Measurements from ENCODE around the gene GPR3.
"Not testable (repeated sequence)": the region's sequence is repeated elsewhere in the genome, so short reads cannot be mapped to it uniquely, and the experiment has no call there.

The GPR3 gene

GRCh38 chr1:27400082-27400962 lies 7.9 kb downstream of the GPR3 start:
- DNase-seq = no peak

GRCh38 chr1:27400963-27401341 lies 8.5 kb downstream of the GPR3 start:
- DNase-seq = no peak

- DNase-seq = no peak
Measured at GRCh38 chr1:27402349-27402754, 9.9 kb downstream of the GPR3 start.

- peak; percentile 48 for DNase-seq
Measured at GRCh38 chr1:27403065-27403726, 10.8 kb downstream of the GPR3 start.

GRCh38 chr1:27403931-27404330 lies 11.5 kb downstream of the GPR3 start:
- no peak for DNase-seq

GRCh38 chr1:27405074-27405473 lies 12.7 kb downstream of the GPR3 start:
- no peak for DNase-seq

GRCh38 chr1:27405598-27406361 lies 13.4 kb downstream of the GPR3 start:
- DNase-seq = not testable (repeated sequence)

GRCh38 chr1:27406362-27406680 lies 13.9 kb downstream of the GPR3 start:
- no peak for DNase-seq

GRCh38 chr1:27406791-27407190 lies 14.4 kb downstream of the GPR3 start:
- DNase-seq = not testable (repeated sequence)

- DNase-seq = no peak
Measured at GRCh38 chr1:27408151-27408550, 15.7 kb downstream of the GPR3 start.

GRCh38 chr1:27409669-27410068 lies 17.2 kb downstream of the GPR3 start:
- no peak for DNase-seq

- DNase-seq = no peak
Measured at GRCh38 chr1:27410709-27411108, 18.3 kb downstream of the GPR3 start.

GRCh38 chr1:27412502-27412901 lies 20.1 kb downstream of the GPR3 start:
- no peak for DNase-seq

GRCh38 chr1:27413004-27413403 lies 20.6 kb downstream of the GPR3 start:
- DNase-seq = no peak

- no peak for DNase-seq
Measured at GRCh38 chr1:27414091-27414490, 21.7 kb downstream of the GPR3 start.

GRCh38 chr1:27416387-27417111 lies 24.1 kb downstream of the GPR3 start:
- no peak for DNase-seq

GRCh38 chr1:27417713-27418112 lies 25.3 kb downstream of the GPR3 start:
- no peak for DNase-seq

GRCh38 chr1:27418326-27419185 lies 26.1 kb downstream of the GPR3 start:
- no peak for DNase-seq

GRCh38 chr1:27423709-27424108 lies 31.3 kb downstream of the GPR3 start:
- no peak for DNase-seq

GRCh38 chr1:27427329-27427728 lies 34.9 kb downstream of the GPR3 start:
- no peak for DNase-seq

GRCh38 chr1:27427816-27428315 lies 35.4 kb downstream of the GPR3 start:
- DNase-seq = no peak

Measured in activated T-cell treated with anti-CD3 and anti-CD28 coated beads, Interleukin-2, amount 50 U/mL, for 1 hour (primary cell).